CD4-positive, alpha-beta T cell treated with Interleukin-15 for 4 hours (primary cell): Measurements from ENCODE around the gene DLG2.

Experiments
- DNase-seq: peaks from one replicate; pipeline ENCODE4 v3.0.0-alpha.2; 2020; ENCODE audit warnings: low spot score

DLG2 gene

DNA sequence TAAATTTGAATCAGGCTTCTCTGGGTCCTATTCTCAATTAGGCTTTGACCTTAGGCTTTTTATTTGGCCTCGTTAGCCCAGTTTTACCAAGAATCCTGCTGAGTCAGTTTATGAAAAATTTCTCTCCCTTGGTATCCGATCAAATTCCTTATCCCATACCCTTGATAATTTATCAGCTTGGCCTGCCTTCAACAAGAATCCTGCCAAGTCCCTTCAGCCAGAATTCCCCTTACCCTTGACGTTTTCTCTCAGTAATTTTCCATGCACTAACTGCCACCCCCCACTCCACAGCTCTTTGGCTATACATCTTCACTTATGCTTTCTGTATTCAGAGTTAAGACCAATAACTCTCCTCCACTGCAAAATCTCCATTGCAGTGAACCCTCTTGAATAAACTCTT lies 1530.0 kb downstream of the DLG2 start:
- no peak for DNase-seq

- DNase-seq: no peak
These were observed 1535.7 kb downstream of the DLG2 start for GRCh38 chr11:84091212-84091986.

DNA sequence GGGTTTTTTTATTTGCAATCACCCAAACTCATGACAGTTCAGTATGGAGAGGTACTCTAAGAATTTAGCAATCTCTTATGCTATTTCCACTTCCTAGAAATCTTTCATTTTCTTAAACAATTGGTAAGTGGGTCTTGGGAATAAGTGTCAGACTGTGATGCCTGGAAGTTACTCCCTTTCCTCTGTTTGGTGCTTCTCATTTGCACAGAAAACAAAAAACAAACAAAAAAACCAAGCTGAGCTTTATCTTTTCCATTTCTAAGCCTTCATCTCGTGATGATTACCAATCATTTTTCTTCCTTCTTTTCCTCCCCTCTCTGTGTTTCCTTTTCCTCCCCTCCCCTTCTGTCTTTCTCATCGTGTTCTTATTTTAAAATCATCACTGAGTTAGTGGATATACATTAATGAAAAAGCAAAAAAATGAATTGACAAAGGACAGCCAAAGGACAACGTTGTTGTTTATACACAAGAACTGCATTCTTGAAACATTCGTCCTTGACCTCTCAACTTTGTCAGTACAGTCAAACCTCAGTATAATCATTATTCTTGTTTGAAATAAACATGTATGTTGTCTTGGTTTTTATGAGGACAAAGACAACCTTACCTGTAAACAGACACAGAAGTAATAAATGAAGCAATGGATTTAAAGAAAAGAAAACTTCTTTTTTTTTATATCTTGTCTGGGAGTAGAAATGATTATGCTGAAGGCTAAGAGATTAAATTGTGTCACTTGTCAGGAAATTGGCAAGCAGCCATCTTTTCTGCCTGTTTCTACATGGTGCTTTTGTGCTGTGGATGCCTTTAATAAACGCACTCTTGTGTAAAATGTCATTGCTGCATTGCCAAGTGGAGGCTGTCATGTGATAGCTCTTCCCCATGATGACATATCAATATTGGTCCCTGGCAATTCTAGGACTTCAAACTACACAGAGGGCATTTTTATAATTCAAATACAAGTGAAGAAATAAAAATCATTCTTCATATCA lies 1537.8 kb downstream of the DLG2 start:
- no peak for DNase-seq

DNA sequence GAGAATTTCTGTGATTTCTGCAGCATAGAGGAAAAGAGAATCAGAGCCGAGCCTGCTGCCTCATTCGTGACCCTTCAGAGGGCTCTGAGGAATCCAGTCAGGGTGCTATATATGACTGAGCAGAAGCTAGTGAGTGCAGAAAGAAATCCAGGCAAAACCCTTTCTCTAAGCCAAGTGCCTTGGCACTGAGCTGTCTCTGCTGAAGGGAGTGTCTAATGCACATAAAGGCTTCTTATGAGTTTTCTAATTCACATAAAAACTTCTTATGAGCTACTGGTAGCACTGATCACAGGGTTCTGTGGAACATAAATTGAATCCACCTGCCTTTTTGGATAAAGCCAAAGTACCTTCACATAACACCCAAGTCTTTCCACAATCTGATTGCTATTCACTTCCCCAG lies 1555.3 kb downstream of the DLG2 start:
- DNase-seq: no peak

DNA sequence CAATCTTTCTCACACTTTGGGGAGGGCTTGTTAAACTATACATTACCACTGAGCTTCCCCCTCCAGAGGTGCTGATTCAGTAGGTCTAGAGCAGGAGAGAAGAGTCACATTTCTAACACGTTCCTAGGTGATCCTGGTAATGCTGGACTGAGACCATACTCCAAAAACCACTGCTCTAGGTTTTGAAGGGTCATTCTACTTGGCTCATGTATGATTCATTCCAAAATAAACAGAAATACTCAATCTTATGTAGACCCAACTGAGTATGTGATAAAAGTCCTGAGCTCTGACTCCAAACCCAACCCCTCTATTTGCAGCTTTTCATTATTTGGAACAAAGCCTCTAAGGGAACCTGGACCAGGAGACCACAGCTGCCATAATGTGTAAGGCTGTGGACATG lies 1558.1 kb downstream of the DLG2 start:
- DNase-seq: no peak

GRCh38 chr11:84061726-84062125 lies 1565.4 kb downstream of the DLG2 start:
- DNase-seq: no peak

GRCh38 chr11:84056653-84057376 lies 1570.3 kb downstream of the DLG2 start:
- no peak for DNase-seq

GRCh38 chr11:84045146-84045545 lies 1582.0 kb downstream of the DLG2 start:
- no peak for DNase-seq

DNA sequence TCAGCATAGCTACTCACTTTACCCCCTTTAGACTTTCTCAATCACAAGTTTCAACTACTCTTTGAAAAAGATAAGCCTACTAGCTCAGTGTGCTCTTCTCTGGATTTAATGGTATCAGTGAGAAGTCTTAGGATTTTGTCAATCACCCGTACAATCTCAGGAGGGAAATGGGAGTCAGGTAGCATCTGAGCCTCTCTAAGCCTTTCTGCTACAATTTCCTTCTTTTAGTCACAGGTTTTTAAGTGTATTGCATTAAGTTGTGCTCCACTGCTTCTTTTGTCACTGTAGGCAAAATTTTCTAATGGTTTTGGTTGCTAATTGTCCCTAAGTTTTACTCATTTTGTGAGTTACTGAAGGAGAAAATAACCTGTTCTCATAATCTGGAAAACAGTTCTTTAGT lies 1582.4 kb downstream of the DLG2 start:
- no peak for DNase-seq

- DNase-seq: no peak
These were observed 1590.4 kb downstream of the DLG2 start for GRCh38 chr11:84036664-84037194.

DNA sequence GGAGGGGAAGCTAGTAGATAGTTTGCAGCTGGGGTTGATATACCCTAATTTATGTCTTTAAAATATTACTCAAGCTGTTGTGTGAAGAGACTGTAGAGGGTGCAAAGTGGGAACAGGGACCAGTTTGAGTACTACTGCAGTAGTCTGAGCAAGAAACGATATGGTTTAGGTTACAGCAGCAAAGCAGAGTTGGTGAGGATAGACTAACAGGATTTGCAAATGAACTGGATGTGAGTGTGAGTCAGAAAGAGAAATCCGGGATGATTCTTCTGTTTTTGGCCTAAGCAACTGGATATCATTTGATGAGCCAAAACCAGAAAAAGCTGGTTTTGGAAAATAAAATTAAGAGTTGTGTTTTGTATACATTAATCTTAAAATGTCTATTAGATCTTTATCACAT lies 1591.5 kb downstream of the DLG2 start:
- no peak for DNase-seq

DNA sequence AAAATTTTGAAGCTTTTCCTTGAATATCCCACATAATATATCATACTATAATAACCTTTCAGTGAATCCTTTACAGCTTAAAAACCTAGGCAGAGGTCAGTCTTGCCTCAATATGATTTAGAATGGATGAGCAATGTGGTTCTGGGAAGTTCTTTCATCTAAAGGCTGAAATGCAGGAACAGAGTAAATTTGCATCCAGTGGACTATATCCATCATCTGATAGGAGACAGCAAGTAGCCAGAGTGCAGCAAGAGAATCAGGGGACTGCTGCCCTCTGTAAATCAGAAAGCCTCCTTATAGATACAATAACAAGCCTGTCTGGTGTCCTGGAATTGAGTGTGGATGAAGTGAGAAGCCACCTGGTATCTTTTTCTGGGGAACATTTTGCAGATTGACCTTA lies 1592.7 kb downstream of the DLG2 start:
- DNase-seq: no peak

DNA sequence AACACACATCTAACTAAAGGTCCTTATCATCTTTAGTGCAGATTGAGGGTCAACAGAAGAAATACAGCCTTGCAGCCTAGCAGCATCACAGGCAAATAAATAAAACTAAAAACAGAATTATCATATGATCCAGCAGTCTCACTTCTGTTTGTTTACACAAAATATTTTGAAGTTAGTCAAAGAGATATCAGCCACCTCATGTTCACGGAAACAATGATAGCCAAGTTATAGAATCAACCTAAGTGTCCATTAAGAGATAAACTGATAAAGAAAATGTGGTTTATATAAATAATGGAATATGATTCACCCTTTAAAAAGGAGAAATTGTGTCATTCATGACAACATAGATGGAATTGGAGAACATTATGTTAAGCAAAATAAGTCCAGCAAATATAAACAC lies 1602.9 kb downstream of the DLG2 start:
- no peak for DNase-seq

- DNase-seq: no peak
These were observed 1604.4 kb downstream of the DLG2 start for GRCh38 chr11:84022695-84023094.

DNA sequence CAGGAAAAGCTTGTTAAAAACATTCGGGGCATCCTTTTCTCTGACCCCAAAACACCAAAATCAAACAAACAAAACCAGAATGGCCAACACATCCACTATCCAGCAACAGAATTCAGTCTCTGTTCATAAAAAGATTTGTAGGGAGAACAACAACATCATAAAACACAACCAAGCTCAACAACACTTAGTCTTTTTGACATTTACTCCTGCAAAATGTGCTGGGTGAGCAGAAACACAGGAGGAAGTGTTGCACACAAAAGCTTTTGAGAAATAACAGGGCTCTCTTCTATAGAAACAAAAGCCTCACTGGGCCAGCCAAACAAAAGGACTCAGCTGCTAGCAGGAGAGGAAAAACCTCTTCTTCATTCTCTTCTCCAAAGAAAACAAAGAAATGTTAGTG lies 1604.9 kb downstream of the DLG2 start:
- DNase-seq: no peak

- no peak for DNase-seq
These were observed 1605.9 kb downstream of the DLG2 start for GRCh38 chr11:84021291-84021690.

GRCh38 chr11:84019571-84020194 lies 1607.5 kb downstream of the DLG2 start:
- DNase-seq: no peak

DNA sequence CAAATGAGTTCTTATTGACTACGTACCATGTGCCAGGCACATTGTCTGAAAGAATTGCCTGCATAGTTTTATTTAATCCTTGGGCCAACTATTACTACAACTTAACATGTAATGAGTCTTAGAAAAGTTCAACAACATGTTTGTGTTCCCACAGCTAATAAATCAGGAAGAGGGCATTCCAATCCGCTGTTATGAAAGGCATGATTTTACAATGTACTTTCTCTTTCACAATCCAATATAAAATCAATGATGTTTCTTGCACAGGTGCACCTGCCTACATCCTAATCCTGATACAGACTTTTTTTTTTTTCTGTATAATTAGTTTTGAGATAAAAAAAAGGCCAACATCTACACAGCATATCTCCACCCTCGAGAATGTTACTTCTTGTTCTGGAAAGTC lies 1612.6 kb downstream of the DLG2 start:
- no peak for DNase-seq

GRCh38 chr11:84012171-84012826 lies 1614.8 kb downstream of the DLG2 start:
- DNase-seq: no peak

GRCh38 chr11:84003181-84003580 lies 1624.0 kb downstream of the DLG2 start:
- no peak for DNase-seq

GRCh38 chr11:83998921-83999320 lies 1628.2 kb downstream of the DLG2 start:
- no peak for DNase-seq
